ENCODE results near the gene CSPG5.

CSPG5 gene, protein sequence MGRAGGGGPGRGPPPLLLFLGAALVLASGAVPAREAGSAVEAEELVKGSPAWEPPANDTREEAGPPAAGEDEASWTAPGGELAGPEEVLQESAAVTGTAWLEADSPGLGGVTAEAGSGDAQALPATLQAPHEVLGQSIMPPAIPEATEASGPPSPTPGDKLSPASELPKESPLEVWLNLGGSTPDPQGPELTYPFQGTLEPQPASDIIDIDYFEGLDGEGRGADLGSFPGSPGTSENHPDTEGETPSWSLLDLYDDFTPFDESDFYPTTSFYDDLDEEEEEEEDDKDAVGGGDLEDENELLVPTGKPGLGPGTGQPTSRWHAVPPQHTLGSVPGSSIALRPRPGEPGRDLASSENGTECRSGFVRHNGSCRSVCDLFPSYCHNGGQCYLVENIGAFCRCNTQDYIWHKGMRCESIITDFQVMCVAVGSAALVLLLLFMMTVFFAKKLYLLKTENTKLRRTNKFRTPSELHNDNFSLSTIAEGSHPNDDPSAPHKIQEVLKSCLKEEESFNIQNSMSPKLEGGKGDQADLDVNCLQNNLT

GRCh38 chr3:47578691-47579632, at the start of gene CSPG5:
TSS of gene CSPG5 (minus strand) at chr3:47578865. CDS start at chr3:47578693, 172 bp downstream.
- no peak for DNase-seq (ENCODE audit: low read depth in 2 of 2)

DNA sequence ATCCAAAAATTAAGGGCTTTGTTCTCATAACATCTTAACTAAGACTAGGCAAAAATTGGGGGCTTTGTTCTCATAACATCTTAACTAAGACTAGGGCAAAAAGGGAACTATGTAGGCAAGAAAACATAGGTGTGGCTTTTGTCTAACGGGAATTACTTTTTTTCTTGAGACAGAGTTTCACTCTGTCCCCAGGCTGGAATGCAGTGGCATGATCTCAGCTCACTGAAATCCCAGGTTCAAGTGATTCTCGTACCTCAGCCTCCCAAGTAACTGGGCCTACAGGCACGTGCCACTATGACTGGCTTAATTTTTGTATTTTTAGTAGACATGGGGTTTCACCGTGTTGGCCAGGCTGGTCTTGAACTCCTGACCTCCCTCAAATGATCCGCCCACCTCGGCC, 49.8 kb upstream of the CSPG5 start:
- DNase-seq (ENCODE audit: low read depth in 2 of 2): no peak

DNA sequence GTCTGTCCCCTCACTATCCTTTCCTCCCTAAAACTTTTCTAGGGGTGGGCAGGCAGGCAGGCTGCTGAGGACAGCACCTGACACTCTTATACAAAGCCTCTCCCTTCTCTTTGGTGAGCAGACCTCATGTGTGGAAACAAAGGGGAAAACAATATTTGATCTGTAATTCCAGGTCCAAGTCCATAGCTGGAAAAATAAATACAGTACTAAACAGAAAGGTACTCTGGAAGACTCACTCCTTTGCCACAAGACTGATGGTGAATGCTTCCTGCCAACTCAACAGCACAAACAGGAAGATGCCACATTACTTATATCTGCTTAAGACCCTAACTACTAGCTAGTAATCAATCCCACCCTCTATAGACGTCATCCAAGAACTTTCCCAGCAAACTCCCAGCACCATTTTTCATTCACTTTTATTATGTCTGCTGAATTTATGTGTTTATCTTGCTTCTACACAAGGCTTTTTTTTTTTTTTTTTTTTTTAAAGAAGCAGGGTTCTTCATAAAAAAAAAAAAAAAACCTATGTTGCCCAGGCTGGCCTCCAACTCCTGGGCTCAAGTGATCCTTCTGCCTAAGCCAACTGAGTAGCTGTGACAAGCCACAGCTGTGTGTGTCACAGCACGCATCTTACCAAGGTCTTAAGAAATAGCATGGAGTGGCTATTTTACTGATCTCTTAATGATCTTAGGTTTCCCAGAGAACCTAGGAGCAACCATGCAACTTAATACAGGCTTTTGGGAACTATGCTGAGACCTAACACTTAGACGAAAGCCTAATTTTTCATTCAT, 44.2 kb upstream of the CSPG5 start:
- DNase-seq (ENCODE audit: low read depth in 2 of 2): no peak

DNA sequence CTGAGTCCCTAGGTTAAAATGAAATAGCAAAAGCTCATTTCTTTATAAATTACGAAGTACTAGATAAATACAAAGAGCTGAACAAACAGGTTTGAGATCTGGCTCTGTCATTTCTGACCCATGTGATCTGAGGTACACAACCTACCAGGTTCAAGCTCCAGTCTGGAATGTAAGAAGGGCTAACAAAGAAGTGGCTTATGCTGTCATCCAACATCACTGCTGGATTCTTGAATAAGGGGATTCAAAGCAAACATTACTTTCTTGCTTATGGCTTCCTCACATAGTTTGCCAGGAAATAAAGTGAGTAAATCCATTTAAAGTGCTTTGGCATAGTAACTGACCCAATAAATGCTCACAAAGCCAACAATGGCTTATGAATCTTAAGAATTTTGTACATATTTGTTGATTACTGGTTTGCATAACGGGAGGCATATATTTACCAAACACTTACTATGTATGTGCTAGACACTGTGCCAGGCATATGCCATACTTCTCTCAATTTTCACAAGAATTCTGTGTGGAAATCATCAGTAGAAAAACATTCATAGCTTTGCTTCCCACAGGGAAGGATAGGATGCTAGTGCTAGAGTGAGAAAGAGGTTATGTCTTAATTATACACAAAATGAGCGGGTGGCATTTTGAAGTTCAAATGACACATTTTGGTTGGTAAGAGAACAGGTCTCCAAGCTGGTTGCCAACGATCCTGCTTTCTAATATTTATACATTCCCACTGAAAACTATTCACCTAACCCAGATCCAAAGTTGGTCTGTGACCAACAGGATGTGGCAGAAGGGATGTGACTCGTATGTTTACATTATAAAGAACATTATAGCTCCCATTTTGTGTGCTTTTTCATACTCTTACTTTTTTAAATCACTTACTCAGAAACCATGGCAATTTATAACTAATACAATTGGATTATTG, 38.7 kb upstream of the CSPG5 start:
- DNase-seq (ENCODE audit: low read depth in 2 of 2): no peak

GRCh38 chr3:47614788-47615187, 36.1 kb upstream of the CSPG5 start:
- no peak for DNase-seq (ENCODE audit: low read depth in 2 of 2)

GRCh38 chr3:47613722-47614121, 35.1 kb upstream of the CSPG5 start:
- no peak for DNase-seq (ENCODE audit: low read depth in 2 of 2)

GRCh38 chr3:47612879-47613278, 34.2 kb upstream of the CSPG5 start:
- DNase-seq (ENCODE audit: low read depth in 2 of 2): no peak

GRCh38 chr3:47612178-47612577, 33.5 kb upstream of the CSPG5 start:
- no peak for DNase-seq (ENCODE audit: low read depth in 2 of 2)

DNA sequence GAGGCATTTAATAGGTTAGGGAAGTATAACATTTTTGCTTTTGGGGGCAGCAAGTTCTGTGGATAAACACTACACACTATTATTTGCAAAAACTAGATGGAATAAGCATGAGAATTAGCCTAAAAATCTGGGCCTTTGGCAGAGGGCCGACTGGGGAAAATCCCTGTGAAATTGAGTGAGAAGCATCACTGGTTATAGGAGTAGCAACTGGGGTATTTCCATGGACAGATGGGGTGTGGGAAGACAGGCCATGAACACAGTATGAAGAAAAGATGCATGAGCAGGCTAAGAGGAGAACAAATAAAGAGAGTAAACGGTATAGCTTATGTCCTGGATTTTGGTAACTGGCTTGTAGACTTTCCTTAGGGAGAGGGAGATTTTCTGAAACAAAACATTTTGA, 32.9 kb upstream of the CSPG5 start:
- no peak for DNase-seq (ENCODE audit: low read depth in 2 of 2)

DNA sequence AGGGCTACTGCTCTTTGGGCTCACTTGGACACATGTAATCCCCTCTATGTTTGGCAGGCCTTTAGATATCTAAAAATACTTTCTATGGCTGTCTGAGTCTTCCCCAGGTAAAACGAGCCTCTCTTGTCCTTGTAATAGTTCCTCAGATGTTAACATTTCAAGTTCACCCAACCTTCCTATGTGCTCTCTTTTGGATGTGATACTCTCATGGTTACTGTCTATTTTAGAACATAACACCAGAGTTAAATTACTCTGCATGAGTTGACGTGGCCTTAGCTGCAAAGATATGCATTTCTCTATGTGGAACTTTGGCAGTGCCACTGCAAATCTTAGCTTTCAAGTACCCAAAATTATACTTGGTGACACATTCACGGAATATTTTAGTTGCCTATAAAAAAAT, 31.9 kb upstream of the CSPG5 start:
- no peak for DNase-seq (ENCODE audit: low read depth in 2 of 2)

- DNase-seq (ENCODE audit: low read depth in 2 of 2): no peak
Measured at GRCh38 chr3:47607335-47607734, 28.7 kb upstream of the CSPG5 start.

DNA sequence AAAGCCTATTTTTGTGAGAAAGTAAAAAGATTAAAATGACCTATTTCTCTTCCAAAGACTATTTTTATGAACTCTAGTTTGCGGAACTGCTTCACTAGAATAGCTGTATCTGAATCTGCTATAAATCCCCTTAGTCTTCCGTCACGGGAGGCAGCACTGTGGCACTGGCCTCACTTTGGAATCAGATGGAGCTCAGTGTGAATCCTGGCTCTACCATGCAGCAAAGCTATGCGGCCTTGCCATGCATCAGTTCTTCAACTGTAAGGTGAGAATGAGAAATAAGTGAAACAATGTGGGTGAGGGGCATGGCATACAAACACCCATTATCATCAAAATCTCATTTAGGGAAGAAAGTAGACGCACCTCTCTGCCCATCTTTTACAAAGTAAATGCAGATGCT, 27.5 kb upstream of the CSPG5 start:
- no peak for DNase-seq (ENCODE audit: low read depth in 2 of 2)

GRCh38 chr3:47605652-47606051, 27.0 kb upstream of the CSPG5 start:
- no peak for DNase-seq (ENCODE audit: low read depth in 2 of 2)

- DNase-seq (ENCODE audit: low read depth in 2 of 2): no peak
Measured at GRCh38 chr3:47604145-47604544, 25.5 kb upstream of the CSPG5 start.

GRCh38 chr3:47603332-47603731, 24.7 kb upstream of the CSPG5 start:
- DNase-seq (ENCODE audit: low read depth in 2 of 2): no peak

GRCh38 chr3:47601281-47601680, 22.6 kb upstream of the CSPG5 start:
- no peak for DNase-seq (ENCODE audit: low read depth in 2 of 2)

DNA sequence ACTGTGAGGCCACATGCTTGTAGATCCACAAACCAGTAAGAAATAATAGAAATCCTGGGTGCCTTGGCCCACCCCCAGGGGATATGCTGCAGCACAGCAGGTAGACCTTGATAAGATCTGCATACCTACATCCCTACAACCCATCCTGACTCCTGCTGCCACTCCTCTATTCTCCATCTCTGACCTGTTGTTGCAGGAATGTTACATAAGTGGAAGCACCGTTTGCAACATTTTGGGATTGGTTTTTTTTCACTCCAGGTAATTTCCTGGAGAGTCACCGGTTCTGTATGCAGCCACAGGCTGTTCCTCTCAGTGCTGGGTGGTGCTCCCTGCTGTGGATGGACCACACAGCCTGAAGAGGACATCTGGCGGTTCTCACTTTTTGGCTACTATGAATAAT, 16.1 kb upstream of the CSPG5 start:
- no peak for DNase-seq (ENCODE audit: low read depth in 2 of 2)

DNA sequence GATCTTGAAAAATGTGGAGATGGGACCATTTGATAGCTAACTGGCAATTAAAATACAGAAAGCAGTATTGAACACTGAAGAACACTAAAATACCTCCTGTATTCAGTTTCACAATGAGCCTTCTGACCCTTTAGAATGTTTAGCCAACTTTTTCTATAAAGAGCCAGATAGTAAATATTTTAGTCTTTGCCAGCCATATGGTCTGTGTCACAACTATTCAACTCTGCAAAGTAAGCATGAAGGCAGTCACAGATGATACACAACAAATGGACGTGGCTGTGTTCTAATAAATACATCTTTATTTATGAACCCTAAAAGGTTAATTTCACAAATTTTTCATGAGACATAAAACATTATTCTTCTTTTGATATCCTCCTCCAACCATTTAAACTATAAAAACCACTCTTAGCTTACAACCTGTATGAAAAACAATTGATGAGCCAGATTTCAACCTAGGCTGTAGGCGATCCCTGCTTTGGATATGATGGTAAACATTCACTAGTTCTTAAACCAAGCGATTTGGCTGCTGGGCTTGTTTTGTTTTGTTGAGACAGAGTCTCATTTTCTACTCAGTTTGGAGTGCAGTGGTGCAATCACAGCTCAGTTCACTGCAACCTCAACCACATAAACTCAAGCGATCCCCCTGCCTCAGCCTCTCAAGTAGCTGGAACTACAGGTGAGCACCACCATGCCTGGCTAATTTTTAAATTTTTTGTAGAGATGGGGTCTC, 13.6 kb upstream of the CSPG5 start:
- DNase-seq (ENCODE audit: low read depth in 2 of 2): no peak

DNA sequence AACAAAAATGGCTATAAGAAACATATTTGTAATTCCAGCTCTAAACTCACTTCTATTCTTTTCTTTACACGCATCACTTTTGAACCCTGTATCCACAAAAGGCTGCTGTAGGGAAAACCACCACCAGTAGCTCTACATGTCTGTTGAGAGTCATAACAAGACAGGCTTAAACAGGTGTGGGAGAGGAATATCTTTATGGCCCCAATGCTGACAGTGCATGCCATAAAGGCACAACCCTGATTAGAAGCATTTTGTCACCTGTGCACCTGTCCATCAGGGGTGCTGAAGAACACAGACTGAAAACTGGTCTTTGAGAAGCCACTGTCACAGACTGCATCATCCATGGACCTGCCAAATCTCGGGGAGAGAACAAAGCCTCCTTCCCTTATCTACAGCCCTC, 11.6 kb upstream of the CSPG5 start:
- no peak for DNase-seq (ENCODE audit: low read depth in 2 of 2)

GRCh38 chr3:47588587-47588986, 9.9 kb upstream of the CSPG5 start:
- DNase-seq (ENCODE audit: low read depth in 2 of 2): no peak
